ENCODE data around the gene AKAP7. TPM values are rescaled to one million over a fixed set of nuclear protein-coding genes. Genes with fewer than 3 reads are reported as not detected.

The AKAP7 gene
- total RNA-seq, 4 donors from 2014 or later, result 5.9 to 15.1 (median 7.2) TPM

DNA sequence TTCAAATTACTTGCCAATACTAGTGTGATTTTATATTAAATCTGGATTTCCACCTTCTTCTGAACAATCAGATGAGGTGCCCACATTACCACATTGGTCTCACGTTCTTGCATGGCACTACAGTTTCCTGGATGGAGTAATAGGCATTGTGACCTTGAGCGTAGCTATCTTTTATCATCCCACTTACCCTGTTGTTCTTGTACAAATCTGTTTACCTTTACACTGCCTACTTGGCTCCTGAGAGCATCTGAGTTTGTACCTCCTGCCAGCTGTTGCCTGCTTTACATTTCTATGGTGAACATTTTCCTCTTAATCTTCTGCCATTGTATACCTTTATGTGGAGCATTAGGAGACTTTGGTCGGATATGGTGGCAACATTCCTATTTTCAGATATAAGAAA, 90.7 kb downstream of the AKAP7 start:
- Histone ChIP-seq H3K9me3 (no peaks in the 10 kb centered on the region), H3K27me3 (no peaks in the 10 kb centered on the region), H3K36me3 (peaks cover 0 to 12% of the 10 kb centered on the region in 2 donors), H3K4me3 (no peak overlapping the region), H3K4me1 (no peaks in the 10 kb centered on the region), H3K27ac (no peak overlapping the region)
- ATAC-seq, result no peak
- WGBS, 2 donors (ENCODE audit: low coverage in 1 of 2), result 79 to 86% methylated on average over 1 to 3 of the region's 3 CpGs
- TF ChIP-seq EP300 (IDR thresholded peaks at IDR 0.05), result no peak
- no peak for TF ChIP-seq POLR2A (IDR thresholded peaks at IDR 0.05)
- TF ChIP-seq, protein P1, sequence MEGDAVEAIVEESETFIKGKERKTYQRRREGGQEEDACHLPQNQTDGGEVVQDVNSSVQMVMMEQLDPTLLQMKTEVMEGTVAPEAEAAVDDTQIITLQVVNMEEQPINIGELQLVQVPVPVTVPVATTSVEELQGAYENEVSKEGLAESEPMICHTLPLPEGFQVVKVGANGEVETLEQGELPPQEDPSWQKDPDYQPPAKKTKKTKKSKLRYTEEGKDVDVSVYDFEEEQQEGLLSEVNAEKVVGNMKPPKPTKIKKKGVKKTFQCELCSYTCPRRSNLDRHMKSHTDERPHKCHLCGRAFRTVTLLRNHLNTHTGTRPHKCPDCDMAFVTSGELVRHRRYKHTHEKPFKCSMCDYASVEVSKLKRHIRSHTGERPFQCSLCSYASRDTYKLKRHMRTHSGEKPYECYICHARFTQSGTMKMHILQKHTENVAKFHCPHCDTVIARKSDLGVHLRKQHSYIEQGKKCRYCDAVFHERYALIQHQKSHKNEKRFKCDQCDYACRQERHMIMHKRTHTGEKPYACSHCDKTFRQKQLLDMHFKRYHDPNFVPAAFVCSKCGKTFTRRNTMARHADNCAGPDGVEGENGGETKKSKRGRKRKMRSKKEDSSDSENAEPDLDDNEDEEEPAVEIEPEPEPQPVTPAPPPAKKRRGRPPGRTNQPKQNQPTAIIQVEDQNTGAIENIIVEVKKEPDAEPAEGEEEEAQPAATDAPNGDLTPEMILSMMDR (IDR thresholded peaks at IDR 0.05), result no peak
- no peak for TF ChIP-seq POLR2AphosphoS5 (IDR thresholded peaks at IDR 0.05)

DNA sequence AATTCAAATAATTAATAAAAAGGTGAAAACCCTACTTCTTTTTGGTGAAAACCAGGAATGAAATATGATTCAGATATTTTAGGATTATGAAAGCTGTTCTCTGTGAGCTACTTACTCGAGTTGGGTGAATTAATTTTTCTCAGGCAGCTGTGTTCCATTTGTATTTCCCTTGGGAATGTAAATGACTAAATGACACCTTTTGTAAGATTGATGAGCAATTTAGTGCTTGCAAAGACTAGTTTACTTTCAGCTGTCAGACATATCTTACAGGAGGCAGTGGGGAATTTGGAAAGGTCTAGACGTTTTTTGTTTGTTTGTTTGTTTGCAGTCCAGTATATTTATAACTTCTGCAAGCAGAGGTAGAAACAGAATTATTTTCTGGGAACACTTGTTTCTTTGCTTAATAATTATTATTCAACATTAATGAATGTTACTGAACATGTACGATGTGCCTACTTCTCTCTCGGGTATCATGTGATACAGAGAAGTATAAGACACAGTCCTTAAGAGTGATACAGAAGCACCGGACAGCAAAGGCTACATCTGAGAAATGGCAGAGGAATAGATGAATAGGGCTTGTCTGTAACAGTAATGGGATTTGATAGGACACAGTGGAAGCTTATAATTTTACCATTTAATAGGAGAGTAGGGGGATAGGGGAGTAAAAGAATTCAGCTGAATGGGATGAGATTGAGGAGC, 91.3 kb downstream of the AKAP7 start:
- Histone ChIP-seq H3K9me3 (no peaks in the 10 kb centered on the region), H3K27me3 (no peaks in the 10 kb centered on the region), H3K4me1 (no peaks in the 10 kb centered on the region), H3K4me3 (no peak overlapping the region), H3K36me3 (peaks cover 0 to 5% of the 10 kb centered on the region in 2 donors), H3K27ac (no peak overlapping the region)
- WGBS, 2 donors (ENCODE audit: low coverage in 1 of 2), result 49 to 65% methylated on average over 4 to 5 of the region's 5 CpGs
- TF ChIP-seq POLR2A (IDR thresholded peaks at IDR 0.05) (no peak), EP300 (IDR thresholded peaks at IDR 0.05) (no peak), POLR2AphosphoS5 (IDR thresholded peaks at IDR 0.05) (no peak)
- TF ChIP-seq, protein P1 (IDR thresholded peaks at IDR 0.05), result no peak
- no peak for ATAC-seq

DNA sequence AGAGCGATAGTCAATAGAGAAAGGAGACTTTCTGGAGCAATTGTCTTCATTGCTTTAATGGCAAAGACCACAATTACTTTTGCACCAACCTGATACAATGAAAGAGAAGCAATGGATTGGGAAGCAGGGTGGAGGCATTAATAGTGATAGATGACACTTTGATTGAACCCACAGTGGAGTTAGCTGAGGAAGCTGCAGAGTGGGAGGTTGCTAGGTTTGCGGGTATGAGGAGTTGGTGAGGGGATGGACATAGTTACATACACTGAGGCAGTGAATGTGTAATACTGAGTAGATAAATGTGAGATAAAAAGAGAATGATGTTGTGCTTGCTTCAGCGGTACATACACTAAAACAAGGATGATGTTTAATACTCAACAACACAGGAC, 91.9 kb downstream of the AKAP7 start:
- Histone ChIP-seq H3K9me3 (no peaks in the 10 kb centered on the region), H3K36me3 (peaks cover 0 to 2% of the 10 kb centered on the region in 2 donors), H3K27ac (no peak overlapping the region), H3K27me3 (no peaks in the 10 kb centered on the region), H3K4me1 (no peaks in the 10 kb centered on the region), H3K4me3 (no peak overlapping the region)
- WGBS, 2 donors (ENCODE audit: low coverage in 1 of 2), result 95 to 100% methylated on average over 3 of the region's 3 CpGs
- TF ChIP-seq POLR2A (IDR thresholded peaks at IDR 0.05), result no peak
- TF ChIP-seq EP300 (IDR thresholded peaks at IDR 0.05), result no peak
- TF ChIP-seq POLR2AphosphoS5 (IDR thresholded peaks at IDR 0.05), result no peak
- TF ChIP-seq, protein P1 (IDR thresholded peaks at IDR 0.05), result no peak
- no peak for ATAC-seq

DNA sequence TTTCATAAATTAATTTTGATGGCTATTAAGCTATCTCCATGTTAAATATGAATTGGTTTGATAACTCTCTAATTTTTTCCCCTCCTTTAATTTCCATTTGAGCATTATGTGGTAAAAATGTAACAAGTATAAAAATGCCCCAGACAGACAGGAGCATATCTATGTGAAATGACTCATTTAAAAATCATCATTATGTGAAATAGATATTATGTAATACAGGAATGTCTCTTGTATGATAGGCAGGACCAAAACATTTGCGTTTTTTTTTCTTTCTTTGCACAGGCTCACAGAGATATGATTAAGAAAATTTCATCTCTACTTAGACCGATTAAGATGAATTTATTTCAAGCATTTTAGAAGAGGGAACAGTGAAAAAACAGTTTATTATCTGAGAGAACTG, 95.8 kb downstream of the AKAP7 start:
- Histone ChIP-seq H3K27me3 (no peaks in the 10 kb centered on the region), H3K36me3 (no peaks in the 10 kb centered on the region), H3K9me3 (no peaks in the 10 kb centered on the region), H3K4me1 (no peaks in the 10 kb centered on the region), H3K27ac (no peak overlapping the region), H3K4me3 (no peak overlapping the region)
- TF ChIP-seq POLR2A (IDR thresholded peaks at IDR 0.05), result no peak
- TF ChIP-seq POLR2AphosphoS5 (IDR thresholded peaks at IDR 0.05), result no peak
- TF ChIP-seq, protein P1 (IDR thresholded peaks at IDR 0.05), result no peak
- no peak for TF ChIP-seq EP300 (IDR thresholded peaks at IDR 0.05)
- no peak for ATAC-seq
- 65 to 76% methylated on average over 2 of the region's 2 CpGs for WGBS, 2 donors (ENCODE audit: low coverage in 1 of 2)

DNA sequence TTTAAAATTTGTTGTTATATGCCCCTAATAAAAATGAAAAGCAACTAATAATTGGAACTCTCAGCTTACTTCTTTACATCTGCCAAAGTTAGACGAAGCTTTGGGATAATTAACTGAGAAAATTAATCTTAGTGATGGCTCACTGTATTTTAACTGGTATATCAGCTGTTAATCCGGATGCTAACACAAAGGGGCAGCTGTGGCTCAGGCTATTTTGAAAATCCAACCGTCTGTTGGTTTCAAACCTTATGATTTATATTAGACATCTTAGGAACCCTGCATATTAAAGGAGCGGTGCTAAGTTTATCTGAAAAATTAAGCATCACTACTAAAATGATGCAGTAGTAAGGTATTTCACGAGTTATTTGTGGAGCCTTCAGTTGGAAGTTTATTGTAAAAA, 96.6 kb downstream of the AKAP7 start:
- H3K27ac ChIP-seq, result no peak overlapping the region
- H3K4me3 ChIP-seq, result no peak overlapping the region
- H3K4me1 ChIP-seq, result no peaks in the 10 kb centered on the region
- H3K36me3 ChIP-seq, result no peaks in the 10 kb centered on the region
- 73 to 76% methylated on average over 5 of the region's 5 CpGs for WGBS, 2 donors (ENCODE audit: low coverage in 1 of 2)
- H3K9me3 ChIP-seq, result no peaks in the 10 kb centered on the region
- H3K27me3 ChIP-seq, result no peaks in the 10 kb centered on the region
- no peak for TF ChIP-seq POLR2A (IDR thresholded peaks at IDR 0.05)
- TF ChIP-seq, protein P1 (IDR thresholded peaks at IDR 0.05), result no peak
- TF ChIP-seq POLR2AphosphoS5 (IDR thresholded peaks at IDR 0.05), result no peak
- no peak for TF ChIP-seq EP300 (IDR thresholded peaks at IDR 0.05)
- ATAC-seq, result no peak

Data from gastroesophageal sphincter (tissue), 4 donors.